GM23338 (cell line): Measurements from ENCODE around the gene RNF187.

Experiments used
- CREB1 ChIP-seq: fragments of 250-450 bp; sonication (Bioruptor Pico); IDR thresholded peaks from 2 replicates; pipeline ENCODE4 v1.5.0; 2020; ENCODE audit warnings: low read depth, mild to moderate bottlenecking, moderate library complexity
- EZH2 ChIP-seq: fragments of 200-600 bp; sonication (generic); IDR thresholded peaks from one replicate; pipeline ENCODE4 v1.8.0; 2017; ENCODE audit warnings: antibody characterized with exemption, mild to moderate bottlenecking, low read depth; ENCODE audit not compliant: unreplicated experiment
- EZH2phosphoT487 ChIP-seq: fragments of 200-600 bp; sonication (generic); IDR thresholded peaks from one replicate; pipeline ENCODE4 v1.8.1; 2018; ENCODE audit warnings: antibody characterized with exemption; ENCODE audit not compliant: unreplicated experiment
- JUNB ChIP-seq: IDR thresholded peaks from one replicate; pipeline ENCODE4 v1.6.1; 2016; ENCODE audit warnings: antibody characterized with exemption; ENCODE audit not compliant: unreplicated experiment
- NANOG ChIP-seq: IDR thresholded peaks from 2 replicates; pipeline ENCODE4 v1.6.1; 2016; ENCODE audit warnings: antibody characterized with exemption, borderline replicate concordance
- POLR2AphosphoS5 ChIP-seq: IDR thresholded peaks from 2 replicates; pipeline ENCODE4 v1.6.1; 2016; ENCODE audit warnings: antibody characterized with exemption, low read depth
- REST ChIP-seq: IDR thresholded peaks from one replicate; pipeline ENCODE4 v1.6.1; 2018; ENCODE audit warnings: antibody characterized with exemption; ENCODE audit not compliant: unreplicated experiment
- ZNF114 ChIP-seq: fragments of 250-450 bp; sonication (Bioruptor Pico); IDR thresholded peaks from 2 replicates; pipeline ENCODE4 v1.5.0; 2020; ENCODE audit warnings: mild to moderate bottlenecking, moderate library complexity
- TF ChIP-seq, protein P1 (sequence below), 2 experiments: fragments of 200-600 bp in 1 of 2; sonication (generic) in 1 of 2; conservative IDR thresholded peaks; 2 replicates each; pipeline versions ENCODE4 v1.5.1 to v1.6.1; 2016 to 2017; ENCODE audit warnings: antibody characterized with exemption in 2 of 2, low read depth in 2 of 2, mild to moderate bottlenecking in 2 of 2, moderate library complexity in 1 of 2
- TF ChIP-seq, protein P2 (sequence below): IDR thresholded peaks from 2 replicates; pipeline ENCODE4 v1.6.1; 2016; ENCODE audit warnings: antibody characterized with exemption

GRCh38 chr1:228490120-228491078, 3.2 kb downstream of the RNF187 start:
- TF ChIP-seq, protein P1, sequence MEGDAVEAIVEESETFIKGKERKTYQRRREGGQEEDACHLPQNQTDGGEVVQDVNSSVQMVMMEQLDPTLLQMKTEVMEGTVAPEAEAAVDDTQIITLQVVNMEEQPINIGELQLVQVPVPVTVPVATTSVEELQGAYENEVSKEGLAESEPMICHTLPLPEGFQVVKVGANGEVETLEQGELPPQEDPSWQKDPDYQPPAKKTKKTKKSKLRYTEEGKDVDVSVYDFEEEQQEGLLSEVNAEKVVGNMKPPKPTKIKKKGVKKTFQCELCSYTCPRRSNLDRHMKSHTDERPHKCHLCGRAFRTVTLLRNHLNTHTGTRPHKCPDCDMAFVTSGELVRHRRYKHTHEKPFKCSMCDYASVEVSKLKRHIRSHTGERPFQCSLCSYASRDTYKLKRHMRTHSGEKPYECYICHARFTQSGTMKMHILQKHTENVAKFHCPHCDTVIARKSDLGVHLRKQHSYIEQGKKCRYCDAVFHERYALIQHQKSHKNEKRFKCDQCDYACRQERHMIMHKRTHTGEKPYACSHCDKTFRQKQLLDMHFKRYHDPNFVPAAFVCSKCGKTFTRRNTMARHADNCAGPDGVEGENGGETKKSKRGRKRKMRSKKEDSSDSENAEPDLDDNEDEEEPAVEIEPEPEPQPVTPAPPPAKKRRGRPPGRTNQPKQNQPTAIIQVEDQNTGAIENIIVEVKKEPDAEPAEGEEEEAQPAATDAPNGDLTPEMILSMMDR (conservative IDR thresholded peaks at IDR 0.05; ENCODE audit: low read depth in 2 of 2) = no peak
- TF ChIP-seq POLR2AphosphoS5 (no peak), EZH2 (no peak), REST (no peak), CREB1 (CRISPR knock-in tag) (no peak), JUNB (no peak), EZH2phosphoT487 (no peak), NANOG (no peak), ZNF114 (no peak)
- TF ChIP-seq, protein P2, sequence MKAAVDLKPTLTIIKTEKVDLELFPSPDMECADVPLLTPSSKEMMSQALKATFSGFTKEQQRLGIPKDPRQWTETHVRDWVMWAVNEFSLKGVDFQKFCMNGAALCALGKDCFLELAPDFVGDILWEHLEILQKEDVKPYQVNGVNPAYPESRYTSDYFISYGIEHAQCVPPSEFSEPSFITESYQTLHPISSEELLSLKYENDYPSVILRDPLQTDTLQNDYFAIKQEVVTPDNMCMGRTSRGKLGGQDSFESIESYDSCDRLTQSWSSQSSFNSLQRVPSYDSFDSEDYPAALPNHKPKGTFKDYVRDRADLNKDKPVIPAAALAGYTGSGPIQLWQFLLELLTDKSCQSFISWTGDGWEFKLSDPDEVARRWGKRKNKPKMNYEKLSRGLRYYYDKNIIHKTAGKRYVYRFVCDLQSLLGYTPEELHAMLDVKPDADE = no peak
